ENCODE data around the gene DSP.

Gene DSP

DNA sequence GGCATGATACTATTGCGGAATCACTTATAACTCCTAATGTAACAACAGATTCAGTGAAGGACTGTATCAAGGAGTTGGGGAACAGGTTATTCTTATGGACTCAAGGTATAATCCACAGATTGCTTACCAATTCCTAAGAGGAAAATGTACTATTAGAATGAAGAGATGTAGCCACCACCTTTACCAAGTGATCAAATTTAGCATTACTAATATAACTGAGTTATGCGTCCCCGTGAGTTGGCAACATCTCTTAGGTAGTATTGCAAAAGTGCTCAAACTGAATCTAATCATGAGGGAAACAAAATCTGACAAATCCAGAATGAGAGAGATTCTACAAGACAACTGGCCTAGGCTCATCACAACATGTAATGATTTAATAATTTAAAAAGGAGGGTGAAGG, 47.8 kb downstream of the DSP start:
- POLR2A ChIA-PET: no interaction called here
- Histone ChIP-seq H3K9me3 (ENCODE audit: control extremely low read depth in 1 of 5, control insufficient read depth in 4 of 5, insufficient read depth in 2 of 5, low read depth in 1 of 5, low read length in 4 of 5) (peaks cover 0 to 1% (median 0%) of the 10 kb centered on the region in 5 experiments), H3K27ac (ENCODE audit: insufficient read depth in 1 of 2, low read depth in 1 of 2, low read length in 2 of 2, poor library complexity in 1 of 2, severe bottlenecking in 2 of 2) (no peak overlapping the region), H3K4me1 (ENCODE audit: control extremely low read depth in 1 of 4, control insufficient read depth in 4 of 4, insufficient read depth in 4 of 4, low read length in 3 of 4) (peaks cover 8 to 23% (median 16%) of the 10 kb centered on the region in 4 experiments), H3K4me3 (ENCODE audit: control insufficient read depth in 1 of 7, extremely low read depth in 1 of 7, insufficient read depth in 4 of 7, low read depth in 2 of 7, low read length in 6 of 7) (peak overlapping the region in 2 of 7 experiments; percentile 65 to 86), H3K27me3 (replicated peaks in 2 of 5; ENCODE audit: control insufficient read depth in 4 of 5, insufficient read depth in 5 of 5, low read length in 4 of 5) (no peaks in the 10 kb centered on the region), H3K36me3 (ENCODE audit: control insufficient read depth in 4 of 4, insufficient read depth in 4 of 4, low read length in 3 of 4) (peaks cover 0 to 9% (median 4%) of the 10 kb centered on the region in 4 experiments)
- CTCF ChIA-PET: interaction anchor here (0.9 to 1.2 kb wide), 4 partner anchors 9 to 164 kb away, joined by 3 to 9 read pairs (median 5); no protein-coding TSS in a partner anchor
- WGBS (ENCODE audit: insufficient coverage): 100% methylated on average over 2 of the region's 3 CpGs
- DNase-seq: no peak

DNA sequence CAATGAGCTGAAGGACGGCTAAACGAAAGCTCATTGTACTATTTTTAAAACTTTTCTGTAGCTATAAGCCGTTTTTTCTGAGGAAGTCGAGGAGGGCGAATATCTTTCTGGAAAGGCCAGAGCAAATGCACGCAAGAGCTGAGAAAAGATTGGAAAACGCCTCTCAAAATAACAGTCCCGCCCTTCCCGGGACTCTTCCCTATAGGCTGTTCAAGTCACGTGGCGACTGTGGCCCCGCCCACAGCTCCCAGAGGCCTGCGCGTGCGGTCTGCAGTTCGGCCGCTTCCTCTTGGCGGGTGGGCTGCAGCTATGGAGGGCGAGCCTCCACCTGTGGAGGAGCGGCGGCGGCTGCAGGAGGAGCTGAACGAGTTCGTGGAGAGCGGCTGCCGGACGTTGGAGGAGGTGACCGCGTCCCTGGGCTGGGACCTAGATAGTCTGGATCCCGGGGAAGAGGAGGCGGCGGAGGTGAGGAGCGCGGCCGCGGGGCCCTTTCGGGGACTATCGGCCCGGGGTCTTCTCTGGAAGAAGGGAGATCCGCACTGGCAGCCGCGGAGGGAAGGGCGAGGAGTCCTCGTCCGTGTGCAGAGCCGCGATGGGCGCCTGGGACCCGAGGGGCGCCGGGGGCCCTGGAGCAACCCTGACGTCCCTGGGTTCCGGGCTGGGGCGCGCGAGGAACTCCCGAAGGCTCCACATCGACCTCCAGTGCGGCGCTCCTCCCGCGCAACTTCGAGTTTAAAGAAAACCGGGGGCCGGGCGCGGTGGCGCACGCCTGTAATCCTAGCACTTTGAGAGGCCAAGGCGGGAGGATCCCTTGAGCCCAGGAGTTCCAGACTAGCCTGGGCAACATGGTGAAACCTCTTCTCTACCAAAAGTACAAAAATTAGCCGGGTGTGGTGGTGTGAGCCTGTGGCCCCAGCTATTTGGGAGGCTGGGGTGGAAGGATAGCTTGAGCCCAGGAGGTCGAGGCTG, 48.8 kb downstream of the DSP start, which contains the start of gene SNRNP48:
TSS of gene SNRNP48 (plus strand) at position 250 of the 969 bp plus-strand sequence. CDS start at position 310, 60 bp downstream.
- WGBS (ENCODE audit: insufficient coverage): under 1% methylated on average over 67 of the region's 72 CpGs
- ChIA-PET POLR2A (interaction anchor here (0.6 kb wide), 1 partner anchor 10 kb away, joined by 3 read pairs; no protein-coding TSS in a partner anchor), CTCF (interaction anchor here (0.9 to 1.2 kb wide), 4 partner anchors 10 to 165 kb away, joined by 3 to 9 read pairs (median 5); no protein-coding TSS in a partner anchor)

DNA sequence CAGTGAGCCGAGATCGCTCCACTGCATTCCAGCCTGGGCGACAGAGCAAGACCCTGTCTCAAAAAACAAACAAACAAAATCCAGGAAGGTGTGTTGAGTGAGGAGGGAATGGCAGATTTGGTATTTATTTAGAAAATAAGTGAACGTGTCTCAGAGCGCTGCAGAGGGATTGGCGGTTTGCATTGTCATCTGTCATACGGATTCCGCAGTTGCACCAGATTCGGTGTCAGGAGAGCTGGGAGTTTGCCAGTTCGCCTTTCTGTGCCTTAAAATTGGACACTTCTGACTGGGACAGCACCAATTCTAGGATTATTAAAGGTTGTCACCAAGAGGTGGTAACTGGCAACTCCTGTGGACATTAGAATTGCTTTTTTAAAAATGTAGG, 49.4 kb downstream of the DSP start:
- POLR2A ChIA-PET: no interaction called here
- peak; percentile 7 to 52 (median 43) for DNase-seq
- peak overlapping the region; percentile 65 to 90 (median 85) for H3K4me3 ChIP-seq (ENCODE audit: control insufficient read depth in 1 of 7, extremely low read depth in 1 of 7, insufficient read depth in 4 of 7, low read depth in 2 of 7, low read length in 6 of 7)
- CTCF ChIA-PET: interaction anchor here (1.7 kb wide), 1 partner anchor 165 kb away, joined by 6 read pairs; no protein-coding TSS in a partner anchor
- no peaks in the 10 kb centered on the region for H3K27me3 ChIP-seq (replicated peaks in 2 of 5; ENCODE audit: control insufficient read depth in 4 of 5, insufficient read depth in 5 of 5, low read length in 4 of 5)
- peaks cover 11 to 23% (median 15%) of the 10 kb centered on the region in 4 experiments for H3K36me3 ChIP-seq (ENCODE audit: control insufficient read depth in 4 of 4, insufficient read depth in 4 of 4, low read length in 3 of 4)
- peaks cover 0 to 1% (median 0%) of the 10 kb centered on the region in 5 experiments for H3K9me3 ChIP-seq (ENCODE audit: control extremely low read depth in 1 of 5, control insufficient read depth in 4 of 5, insufficient read depth in 2 of 5, low read depth in 1 of 5, low read length in 4 of 5)
- peak overlapping the region in 1 of 2 experiments; percentile 74 for H3K27ac ChIP-seq (ENCODE audit: insufficient read depth in 1 of 2, low read depth in 1 of 2, low read length in 2 of 2, poor library complexity in 1 of 2, severe bottlenecking in 2 of 2)
- H3K4me1 ChIP-seq (ENCODE audit: control extremely low read depth in 1 of 4, control insufficient read depth in 4 of 4, insufficient read depth in 4 of 4, low read length in 3 of 4): peaks cover 8 to 23% (median 16%) of the 10 kb centered on the region in 4 experiments
- 47% methylated on average over 8 of the region's 10 CpGs for WGBS (ENCODE audit: insufficient coverage)

More for the DNA sequence above, 48.8 kb downstream of the DSP start, which contains the start of gene SNRNP48:
- peaks cover 0 to 1% (median 0%) of the 10 kb centered on the region in 5 experiments for H3K9me3 ChIP-seq (ENCODE audit: control extremely low read depth in 1 of 5, control insufficient read depth in 4 of 5, insufficient read depth in 2 of 5, low read depth in 1 of 5, low read length in 4 of 5)
- H3K27me3 ChIP-seq (replicated peaks in 2 of 5; ENCODE audit: control insufficient read depth in 4 of 5, insufficient read depth in 5 of 5, low read length in 4 of 5): no peaks in the 10 kb centered on the region
- H3K27ac ChIP-seq (ENCODE audit: insufficient read depth in 1 of 2, low read depth in 1 of 2, low read length in 2 of 2, poor library complexity in 1 of 2, severe bottlenecking in 2 of 2): peak within 1 kb of the TSS; percentile 33 to 74
- peaks cover 8 to 23% (median 16%) of the 10 kb centered on the region in 4 experiments for H3K4me1 ChIP-seq (ENCODE audit: control extremely low read depth in 1 of 4, control insufficient read depth in 4 of 4, insufficient read depth in 4 of 4, low read length in 3 of 4)
- peak; percentile 88 to 92 (median 90) for DNase-seq
- H3K4me3 ChIP-seq (ENCODE audit: control insufficient read depth in 1 of 7, extremely low read depth in 1 of 7, insufficient read depth in 4 of 7, low read depth in 2 of 7, low read length in 6 of 7): peak within 1 kb of the TSS; percentile 65 to 90 (median 85)
- peaks cover 10 to 16% (median 13%) of the 10 kb centered on the region in 4 experiments for H3K36me3 ChIP-seq (ENCODE audit: control insufficient read depth in 4 of 4, insufficient read depth in 4 of 4, low read length in 3 of 4)

DNA sequence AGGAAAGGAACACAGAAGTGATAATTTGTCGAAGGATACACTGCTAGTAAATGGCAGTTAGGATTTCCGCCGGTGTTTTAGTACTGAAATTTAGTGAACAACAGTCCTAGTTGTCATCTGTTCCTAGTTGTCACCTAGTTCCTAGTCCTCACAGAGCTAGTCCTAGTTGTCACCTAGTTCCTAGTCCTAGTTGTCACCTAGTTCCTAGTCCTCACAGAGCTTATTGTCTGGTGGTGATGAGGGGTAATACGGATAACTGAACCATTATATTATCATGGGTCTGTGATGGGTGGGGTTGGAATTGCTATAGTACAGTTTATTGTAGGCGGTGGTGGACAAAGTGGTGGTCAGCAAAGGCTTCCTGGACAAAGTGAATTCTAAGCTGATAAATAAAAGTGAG, 50.3 kb downstream of the DSP start:
- H3K4me1 ChIP-seq (ENCODE audit: control extremely low read depth in 1 of 4, control insufficient read depth in 4 of 4, insufficient read depth in 4 of 4, low read length in 3 of 4): peaks cover 8 to 23% (median 16%) of the 10 kb centered on the region in 4 experiments
- H3K27ac ChIP-seq (ENCODE audit: insufficient read depth in 1 of 2, low read depth in 1 of 2, low read length in 2 of 2, poor library complexity in 1 of 2, severe bottlenecking in 2 of 2): no peak overlapping the region
- ChIA-PET POLR2A (no interaction called here), CTCF (interaction anchor here (0.6 to 1.7 kb wide), 2 partner anchors 166 to 304 kb away, joined by 3 to 6 read pairs; no protein-coding TSS in a partner anchor)
- DNase-seq: peak in 1 of 3 donors; percentile 10
- WGBS (ENCODE audit: insufficient coverage): 98% methylated on average over 4 of the region's 5 CpGs
- H3K27me3 ChIP-seq (replicated peaks in 2 of 5; ENCODE audit: control insufficient read depth in 4 of 5, insufficient read depth in 5 of 5, low read length in 4 of 5): no peaks in the 10 kb centered on the region
- peak overlapping the region in 1 of 7 experiments; percentile 18 for H3K4me3 ChIP-seq (ENCODE audit: control insufficient read depth in 1 of 7, extremely low read depth in 1 of 7, insufficient read depth in 4 of 7, low read depth in 2 of 7, low read length in 6 of 7)
- H3K9me3 ChIP-seq (ENCODE audit: control extremely low read depth in 1 of 5, control insufficient read depth in 4 of 5, insufficient read depth in 2 of 5, low read depth in 1 of 5, low read length in 4 of 5): peaks cover 0 to under 1% (median 0%) of the 10 kb centered on the region in 5 experiments
- peaks cover 11 to 30% (median 21%) of the 10 kb centered on the region in 4 experiments for H3K36me3 ChIP-seq (ENCODE audit: control insufficient read depth in 4 of 4, insufficient read depth in 4 of 4, low read length in 3 of 4)

- CTCF ChIA-PET: no interaction called here
- Histone ChIP-seq H3K27ac (ENCODE audit: insufficient read depth in 1 of 2, low read depth in 1 of 2, low read length in 2 of 2, poor library complexity in 1 of 2, severe bottlenecking in 2 of 2) (no peak overlapping the region), H3K9me3 (ENCODE audit: control extremely low read depth in 1 of 5, control insufficient read depth in 4 of 5, insufficient read depth in 2 of 5, low read depth in 1 of 5, low read length in 4 of 5) (no peaks in the 10 kb centered on the region), H3K4me1 (ENCODE audit: control extremely low read depth in 1 of 4, control insufficient read depth in 4 of 4, insufficient read depth in 4 of 4, low read length in 3 of 4) (peaks cover 8 to 23% (median 16%) of the 10 kb centered on the region in 4 experiments), H3K27me3 (replicated peaks in 2 of 5; ENCODE audit: control insufficient read depth in 4 of 5, insufficient read depth in 5 of 5, low read length in 4 of 5) (no peaks in the 10 kb centered on the region), H3K4me3 (ENCODE audit: control insufficient read depth in 1 of 7, extremely low read depth in 1 of 7, insufficient read depth in 4 of 7, low read depth in 2 of 7, low read length in 6 of 7) (no peak overlapping the region), H3K36me3 (ENCODE audit: control insufficient read depth in 4 of 4, insufficient read depth in 4 of 4, low read length in 3 of 4) (peaks cover 11 to 34% (median 25%) of the 10 kb centered on the region in 4 experiments)
- POLR2A ChIA-PET: no interaction called here
- 88% methylated on average over 1 of the region's 1 CpG for WGBS (ENCODE audit: insufficient coverage)
- DNase-seq: no peak
These were observed 51.8 kb downstream of the DSP start for GRCh38 chr6:7593229-7593628.

GRCh38 chr6:7594579-7595125, 53.2 kb downstream of the DSP start:
- H3K4me3 ChIP-seq (ENCODE audit: control insufficient read depth in 1 of 7, extremely low read depth in 1 of 7, insufficient read depth in 4 of 7, low read depth in 2 of 7, low read length in 6 of 7): no peak overlapping the region
- DNase-seq: no peak
- peaks cover 8 to 17% (median 11%) of the 10 kb centered on the region in 4 experiments for H3K4me1 ChIP-seq (ENCODE audit: control extremely low read depth in 1 of 4, control insufficient read depth in 4 of 4, insufficient read depth in 4 of 4, low read length in 3 of 4)
- no peaks in the 10 kb centered on the region for H3K27me3 ChIP-seq (replicated peaks in 2 of 5; ENCODE audit: control insufficient read depth in 4 of 5, insufficient read depth in 5 of 5, low read length in 4 of 5)
- H3K9me3 ChIP-seq (ENCODE audit: control extremely low read depth in 1 of 5, control insufficient read depth in 4 of 5, insufficient read depth in 2 of 5, low read depth in 1 of 5, low read length in 4 of 5): no peaks in the 10 kb centered on the region
- H3K36me3 ChIP-seq (ENCODE audit: control insufficient read depth in 4 of 4, insufficient read depth in 4 of 4, low read length in 3 of 4): peaks cover 11 to 36% (median 27%) of the 10 kb centered on the region in 4 experiments
- POLR2A ChIA-PET: no interaction called here
- 100% methylated on average over 3 of the region's 4 CpGs for WGBS (ENCODE audit: insufficient coverage)
- no peak overlapping the region for H3K27ac ChIP-seq (ENCODE audit: insufficient read depth in 1 of 2, low read depth in 1 of 2, low read length in 2 of 2, poor library complexity in 1 of 2, severe bottlenecking in 2 of 2)
- CTCF ChIA-PET: no interaction called here
